GM23338 (cell line): ENCODE results near the gene DOCK10.

Experiments
- POLR2AphosphoS5 ChIP-seq: IDR thresholded peaks from 2 replicates; pipeline ENCODE4 v1.6.1; 2016; ENCODE audit warnings: antibody characterized with exemption, low read depth
- TF ChIP-seq, protein P1 (sequence below), 2 experiments: fragments of 200-600 bp in 1 of 2; sonication (generic) in 1 of 2; conservative IDR thresholded peaks; 2 replicates each; pipeline versions ENCODE4 v1.5.1 to v1.6.1; 2016 to 2017; ENCODE audit warnings: antibody characterized with exemption in 2 of 2, low read depth in 2 of 2, mild to moderate bottlenecking in 2 of 2, moderate library complexity in 1 of 2

GRCh38 chr2:225008935-225009334, 33.3 kb downstream of the DOCK10 start:
- TF ChIP-seq, protein P1, sequence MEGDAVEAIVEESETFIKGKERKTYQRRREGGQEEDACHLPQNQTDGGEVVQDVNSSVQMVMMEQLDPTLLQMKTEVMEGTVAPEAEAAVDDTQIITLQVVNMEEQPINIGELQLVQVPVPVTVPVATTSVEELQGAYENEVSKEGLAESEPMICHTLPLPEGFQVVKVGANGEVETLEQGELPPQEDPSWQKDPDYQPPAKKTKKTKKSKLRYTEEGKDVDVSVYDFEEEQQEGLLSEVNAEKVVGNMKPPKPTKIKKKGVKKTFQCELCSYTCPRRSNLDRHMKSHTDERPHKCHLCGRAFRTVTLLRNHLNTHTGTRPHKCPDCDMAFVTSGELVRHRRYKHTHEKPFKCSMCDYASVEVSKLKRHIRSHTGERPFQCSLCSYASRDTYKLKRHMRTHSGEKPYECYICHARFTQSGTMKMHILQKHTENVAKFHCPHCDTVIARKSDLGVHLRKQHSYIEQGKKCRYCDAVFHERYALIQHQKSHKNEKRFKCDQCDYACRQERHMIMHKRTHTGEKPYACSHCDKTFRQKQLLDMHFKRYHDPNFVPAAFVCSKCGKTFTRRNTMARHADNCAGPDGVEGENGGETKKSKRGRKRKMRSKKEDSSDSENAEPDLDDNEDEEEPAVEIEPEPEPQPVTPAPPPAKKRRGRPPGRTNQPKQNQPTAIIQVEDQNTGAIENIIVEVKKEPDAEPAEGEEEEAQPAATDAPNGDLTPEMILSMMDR (conservative IDR thresholded peaks at IDR 0.05; ENCODE audit: low read depth in 2 of 2): peak; percentile 87 to 92
- TF ChIP-seq POLR2AphosphoS5: no peak
